GM12878 (cell line): ENCODE measurements around the gene ING1. TPM values are rescaled to one million over a fixed set of nuclear protein-coding genes. Genes with fewer than 3 reads are reported as not detected.

Source experiments
- CEBPZ ChIP-seq: fragments of 150-350 bp; IDR thresholded peaks from 2 replicates; pipeline ENCODE4 v1.6.1; 2016; ENCODE audit warnings: low read depth, low read length
- CREM ChIP-seq: IDR thresholded peaks from 2 replicates; pipeline ENCODE4 v1.6.1; 2014; ENCODE audit warnings: antibody characterized with exemption, low read depth
- ESRRA ChIP-seq: IDR thresholded peaks from 2 replicates; pipeline ENCODE4 v1.6.1; 2012; ENCODE audit warnings: mild to moderate bottlenecking, low read length, improper control_type of control experiment
- FOXK2 ChIP-seq: fragments of 450-650 bp; IDR thresholded peaks from 2 replicates; pipeline ENCODE4 v1.6.1; 2017; ENCODE audit warnings: mild to moderate bottlenecking, moderate library complexity
- MXI1 ChIP-seq: fragments of 150-350 bp; IDR thresholded peaks from 2 replicates; pipeline ENCODE4 v1.6.1; 2011; ENCODE audit warnings: low read depth, mild to moderate bottlenecking, inconsistent platforms, low read length, improper control_type of control experiment
- NFIC ChIP-seq: IDR thresholded peaks from 2 replicates; pipeline ENCODE4 v1.6.1; 2012; ENCODE audit warnings: low read depth, mild to moderate bottlenecking, inconsistent platforms, low read length, moderate library complexity
- NR2C2 ChIP-seq: IDR thresholded peaks from 2 replicates; pipeline ENCODE4 v1.6.1; 2011; ENCODE audit warnings: borderline replicate concordance, low read depth; ENCODE audit not compliant: control insufficient read depth, insufficient read length
- PML ChIP-seq: IDR thresholded peaks from 2 replicates; pipeline ENCODE4 v1.6.1; 2012; ENCODE audit warnings: low read length, inconsistent platforms
- RUNX3 ChIP-seq: IDR thresholded peaks from 2 replicates; pipeline ENCODE4 v1.6.1; 2012; ENCODE audit warnings: low read length, inconsistent platforms
- SREBF2 ChIP-seq: IDR thresholded peaks from 2 replicates; pipeline ENCODE4 v1.6.1; 2012; ENCODE audit warnings: mild to moderate bottlenecking, low read length
- STAT3 ChIP-seq: IDR thresholded peaks from 2 replicates; pipeline ENCODE4 v1.6.1; 2011; ENCODE audit warnings: low read depth, low read length, improper control_type of control experiment
- ZBED1 ChIP-seq: IDR thresholded peaks from 2 replicates; pipeline ENCODE4 v1.6.1; 2016; ENCODE audit warnings: borderline replicate concordance
- ZBTB33 ChIP-seq: fragments of 450-650 bp; IDR thresholded peaks from 2 replicates; pipeline ENCODE4 v1.6.1; 2017; ENCODE audit warnings: mild to moderate bottlenecking
- ZNF207 ChIP-seq: fragments of 450-650 bp; IDR thresholded peaks from 2 replicates; pipeline ENCODE4 v1.6.1; 2014; ENCODE audit warnings: antibody characterized with exemption, mild to moderate bottlenecking, borderline replicate concordance
- polyA plus RNA-seq, 11 experiments: library from polyadenylated mRNA; depleted of rRNA in 4 of 11; unstranded in 6 of 11; stranded (reverse) in 5 of 11; fragments of >200 nt; fragmentation: Nextera tagmentation in 4 of 11; fragmentation: Illumina TruSeq in 1 of 11; extraction: Ambion mirVana in 4 of 11; extraction: Trizol in 1 of 11; gene quantifications; 1 replicate in 1 of 11; 2 replicates in 10 of 11; pipeline versions ENCODE4 v1.2.1 to v1.2.3, GENCODE V29; 2011 to 2016; ENCODE audit warnings: inconsistent platforms in 2 of 11, missing spikeins in 2 of 11, low read depth in 1 of 11
- total RNA-seq, 4 experiments: library from RNA; depleted of rRNA in 3 of 4; stranded (reverse); fragments of >200 nt in 3 of 4; fragmentation: Illumina TruSeq in 1 of 4; extraction: Trizol in 1 of 4; gene quantifications; 2 replicates each; pipeline versions ENCODE4 v1.2.1 to v1.2.3, GENCODE V29; 2013 to 2021
- TF ChIP-seq, protein P1 (sequence below): IDR thresholded peaks from 2 replicates; pipeline ENCODE4 v1.6.1; 2011; ENCODE audit warnings: low read depth, mild to moderate bottlenecking, low read length, moderate library complexity, borderline replicate concordance; ENCODE audit errors: extremely low read depth
- TF ChIP-seq, protein P2 (sequence below): IDR thresholded peaks from 2 replicates; pipeline ENCODE4 v1.6.1; 2012; ENCODE audit warnings: improper control_type of control experiment, low read depth, low read length; ENCODE audit not compliant: insufficient replicate concordance
- TF ChIP-seq, protein P3 (sequence below): fragments of 450-650 bp; IDR thresholded peaks from 2 replicates; pipeline ENCODE4 v1.6.1; 2017; ENCODE audit warnings: mild to moderate bottlenecking, low read depth, inconsistent platforms; ENCODE audit not compliant: poor library complexity, severe bottlenecking

The ING1 gene
- total and polyA plus RNA-seq, 10 of the 15 experiments (the other 5 are each of a cell fraction or from before 2014, with no cell fraction given): 1.3 to 20.4 (median 13.1) TPM

GRCh38 chr13:110705826-110706569, 7.5 kb upstream of the ING1 start, which contains the start of gene CARS2 (continued):
- TF ChIP-seq, protein P1, sequence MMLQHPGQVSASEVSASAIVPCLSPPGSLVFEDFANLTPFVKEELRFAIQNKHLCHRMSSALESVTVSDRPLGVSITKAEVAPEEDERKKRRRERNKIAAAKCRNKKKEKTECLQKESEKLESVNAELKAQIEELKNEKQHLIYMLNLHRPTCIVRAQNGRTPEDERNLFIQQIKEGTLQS: no peak
- TF ChIP-seq ZNF207 (no peak), SREBF2 (no peak), FOXK2 (no peak), NFIC (no peak), STAT3 (no peak), ESRRA (0 out of 2 replicates have a peak, but pooled peaks have one; percentile 25), CREM (0 out of 2 replicates have a peak, but pooled peaks have one; percentile 35), CEBPZ (no peak), ZBTB33 (no peak), MXI1 (peak; percentile 42), ZBED1 (no peak), RUNX3 (no peak), NR2C2 (no peak), PML (no peak)
- TF ChIP-seq, protein P2, sequence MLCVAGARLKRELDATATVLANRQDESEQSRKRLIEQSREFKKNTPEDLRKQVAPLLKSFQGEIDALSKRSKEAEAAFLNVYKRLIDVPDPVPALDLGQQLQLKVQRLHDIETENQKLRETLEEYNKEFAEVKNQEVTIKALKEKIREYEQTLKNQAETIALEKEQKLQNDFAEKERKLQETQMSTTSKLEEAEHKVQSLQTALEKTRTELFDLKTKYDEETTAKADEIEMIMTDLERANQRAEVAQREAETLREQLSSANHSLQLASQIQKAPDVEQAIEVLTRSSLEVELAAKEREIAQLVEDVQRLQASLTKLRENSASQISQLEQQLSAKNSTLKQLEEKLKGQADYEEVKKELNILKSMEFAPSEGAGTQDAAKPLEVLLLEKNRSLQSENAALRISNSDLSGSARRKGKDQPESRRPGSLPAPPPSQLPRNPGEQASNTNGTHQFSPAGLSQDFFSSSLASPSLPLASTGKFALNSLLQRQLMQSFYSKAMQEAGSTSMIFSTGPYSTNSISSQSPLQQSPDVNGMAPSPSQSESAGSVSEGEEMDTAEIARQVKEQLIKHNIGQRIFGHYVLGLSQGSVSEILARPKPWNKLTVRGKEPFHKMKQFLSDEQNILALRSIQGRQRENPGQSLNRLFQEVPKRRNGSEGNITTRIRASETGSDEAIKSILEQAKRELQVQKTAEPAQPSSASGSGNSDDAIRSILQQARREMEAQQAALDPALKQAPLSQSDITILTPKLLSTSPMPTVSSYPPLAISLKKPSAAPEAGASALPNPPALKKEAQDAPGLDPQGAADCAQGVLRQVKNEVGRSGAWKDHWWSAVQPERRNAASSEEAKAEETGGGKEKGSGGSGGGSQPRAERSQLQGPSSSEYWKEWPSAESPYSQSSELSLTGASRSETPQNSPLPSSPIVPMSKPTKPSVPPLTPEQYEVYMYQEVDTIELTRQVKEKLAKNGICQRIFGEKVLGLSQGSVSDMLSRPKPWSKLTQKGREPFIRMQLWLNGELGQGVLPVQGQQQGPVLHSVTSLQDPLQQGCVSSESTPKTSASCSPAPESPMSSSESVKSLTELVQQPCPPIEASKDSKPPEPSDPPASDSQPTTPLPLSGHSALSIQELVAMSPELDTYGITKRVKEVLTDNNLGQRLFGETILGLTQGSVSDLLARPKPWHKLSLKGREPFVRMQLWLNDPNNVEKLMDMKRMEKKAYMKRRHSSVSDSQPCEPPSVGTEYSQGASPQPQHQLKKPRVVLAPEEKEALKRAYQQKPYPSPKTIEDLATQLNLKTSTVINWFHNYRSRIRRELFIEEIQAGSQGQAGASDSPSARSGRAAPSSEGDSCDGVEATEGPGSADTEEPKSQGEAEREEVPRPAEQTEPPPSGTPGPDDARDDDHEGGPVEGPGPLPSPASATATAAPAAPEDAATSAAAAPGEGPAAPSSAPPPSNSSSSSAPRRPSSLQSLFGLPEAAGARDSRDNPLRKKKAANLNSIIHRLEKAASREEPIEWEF: no peak
- TF ChIP-seq, protein P3, sequence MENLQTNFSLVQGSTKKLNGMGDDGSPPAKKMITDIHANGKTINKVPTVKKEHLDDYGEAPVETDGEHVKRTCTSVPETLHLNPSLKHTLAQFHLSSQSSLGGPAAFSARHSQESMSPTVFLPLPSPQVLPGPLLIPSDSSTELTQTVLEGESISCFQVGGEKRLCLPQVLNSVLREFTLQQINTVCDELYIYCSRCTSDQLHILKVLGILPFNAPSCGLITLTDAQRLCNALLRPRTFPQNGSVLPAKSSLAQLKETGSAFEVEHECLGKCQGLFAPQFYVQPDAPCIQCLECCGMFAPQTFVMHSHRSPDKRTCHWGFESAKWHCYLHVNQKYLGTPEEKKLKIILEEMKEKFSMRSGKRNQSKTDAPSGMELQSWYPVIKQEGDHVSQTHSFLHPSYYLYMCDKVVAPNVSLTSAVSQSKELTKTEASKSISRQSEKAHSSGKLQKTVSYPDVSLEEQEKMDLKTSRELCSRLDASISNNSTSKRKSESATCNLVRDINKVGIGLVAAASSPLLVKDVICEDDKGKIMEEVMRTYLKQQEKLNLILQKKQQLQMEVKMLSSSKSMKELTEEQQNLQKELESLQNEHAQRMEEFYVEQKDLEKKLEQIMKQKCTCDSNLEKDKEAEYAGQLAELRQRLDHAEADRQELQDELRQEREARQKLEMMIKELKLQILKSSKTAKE: no peak
